Measurements from ENCODE around the gene SENP3.

- TF ChIP-seq ATF1 (CRISPR knock-in tag; IDR thresholded peaks at IDR 0.05) (no peak; the same call in 1 of the 2 replicates), KDM1A (CRISPR knock-in tag; IDR thresholded peaks at IDR 0.05) (no peak), RAD21 (CRISPR knock-in tag; IDR thresholded peaks at IDR 0.05) (no peak), MAFG (CRISPR knock-in tag; IDR thresholded peaks at IDR 0.05) (no peak), NFE2 (CRISPR knock-in tag; IDR thresholded peaks at IDR 0.05) (no peak), IRX3 (CRISPR knock-in tag; IDR thresholded peaks at IDR 0.05; ENCODE audit: borderline replicate concordance, low read depth) (no peak), NR0B2 (CRISPR knock-in tag; IDR thresholded peaks at IDR 0.05) (no peak), CTCF (CRISPR knock-in tag; IDR thresholded peaks at IDR 0.05) (no peak; the same call in 1 of the 2 replicates), CBX2 (IDR thresholded peaks at IDR 0.05; ENCODE audit: low read depth, low read length) (no peak), CBX2 (CRISPR knock-in tag; IDR thresholded peaks at IDR 0.05; ENCODE audit: low read depth) (no peak), ZBTB7A (CRISPR knock-in tag; IDR thresholded peaks at IDR 0.05) (no peak), STAT5B (CRISPR knock-in tag; IDR thresholded peaks at IDR 0.05) (no peak), AKAP8 (CRISPR knock-in tag; IDR thresholded peaks at IDR 0.05) (no peak; the same call in 1 of the 2 replicates)
Measured at GRCh38 chr17:7561589-7562207, at the start of gene SENP3.
